Sigmoid colon (tissue), 4 donors: ENCODE measurements around the gene CCDC33.

ENCODE experiments used
- EP300 ChIP-seq, 4 donors: sonication (generic); formaldehyde crosslinking; IDR thresholded peaks; one replicate each; pipeline ENCODE4 v1.6.1; 2017; ENCODE audit warnings: antibody characterized with exemption in 4 of 4
- POLR2A ChIP-seq, 2 donors: fragments of 450-650 bp; IDR thresholded peaks; one replicate each; pipeline ENCODE4 v1.6.1; 2016; ENCODE audit warnings: antibody characterized with exemption in 2 of 2, mild to moderate bottlenecking in 2 of 2, moderate library complexity in 2 of 2
- POLR2AphosphoS5 ChIP-seq, 4 donors: sonication (generic); formaldehyde crosslinking; IDR thresholded peaks; one replicate each; pipeline ENCODE4 v1.6.1; 2017; ENCODE audit warnings: antibody characterized with exemption in 4 of 4
- TF ChIP-seq, protein P1 (sequence below), 4 experiments: fragments of 450-650 bp in 3 of 4; fragments of 200-600 bp in 1 of 4; IDR thresholded peaks; one replicate each; pipeline ENCODE4 v1.5.1; 2016 to 2019; ENCODE audit warnings: antibody characterized with exemption in 4 of 4, mild to moderate bottlenecking in 3 of 4, moderate library complexity in 2 of 4

DNA sequence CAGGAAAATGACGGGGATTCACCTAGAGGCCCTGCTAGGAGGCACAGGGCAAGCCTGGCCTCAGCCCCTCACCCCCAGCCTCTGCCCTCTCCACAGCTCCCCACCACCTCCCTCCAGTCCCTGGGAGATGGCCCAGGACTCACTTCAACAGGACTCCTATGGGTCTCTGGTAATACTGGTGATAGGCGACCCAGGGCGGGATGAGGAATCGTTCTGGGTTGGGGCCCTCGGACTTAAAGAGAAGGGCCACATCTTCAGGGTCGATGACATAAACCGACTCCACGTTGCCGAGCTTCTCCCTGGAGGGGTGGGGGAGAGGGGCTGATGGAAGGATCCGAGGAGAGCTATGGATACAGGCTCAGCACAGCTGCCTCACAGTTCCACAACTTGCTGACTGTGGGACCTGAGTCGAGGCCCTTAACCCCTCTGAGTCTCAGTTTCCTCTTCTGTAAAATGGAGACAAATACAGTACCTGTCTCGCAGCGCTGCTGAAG, 111.7 kb downstream of the CCDC33 start:
- TF ChIP-seq, protein P1, sequence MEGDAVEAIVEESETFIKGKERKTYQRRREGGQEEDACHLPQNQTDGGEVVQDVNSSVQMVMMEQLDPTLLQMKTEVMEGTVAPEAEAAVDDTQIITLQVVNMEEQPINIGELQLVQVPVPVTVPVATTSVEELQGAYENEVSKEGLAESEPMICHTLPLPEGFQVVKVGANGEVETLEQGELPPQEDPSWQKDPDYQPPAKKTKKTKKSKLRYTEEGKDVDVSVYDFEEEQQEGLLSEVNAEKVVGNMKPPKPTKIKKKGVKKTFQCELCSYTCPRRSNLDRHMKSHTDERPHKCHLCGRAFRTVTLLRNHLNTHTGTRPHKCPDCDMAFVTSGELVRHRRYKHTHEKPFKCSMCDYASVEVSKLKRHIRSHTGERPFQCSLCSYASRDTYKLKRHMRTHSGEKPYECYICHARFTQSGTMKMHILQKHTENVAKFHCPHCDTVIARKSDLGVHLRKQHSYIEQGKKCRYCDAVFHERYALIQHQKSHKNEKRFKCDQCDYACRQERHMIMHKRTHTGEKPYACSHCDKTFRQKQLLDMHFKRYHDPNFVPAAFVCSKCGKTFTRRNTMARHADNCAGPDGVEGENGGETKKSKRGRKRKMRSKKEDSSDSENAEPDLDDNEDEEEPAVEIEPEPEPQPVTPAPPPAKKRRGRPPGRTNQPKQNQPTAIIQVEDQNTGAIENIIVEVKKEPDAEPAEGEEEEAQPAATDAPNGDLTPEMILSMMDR (IDR thresholded peaks at IDR 0.05): no peak
- TF ChIP-seq POLR2AphosphoS5 (IDR thresholded peaks at IDR 0.05) (no peak), EP300 (IDR thresholded peaks at IDR 0.05) (no peak), POLR2A (IDR thresholded peaks at IDR 0.05) (no peak)
